Panc1 (cell line): ENCODE data around the gene SCAF11.

ENCODE experiments used
- SIN3A ChIP-seq: IDR thresholded peaks from 2 replicates; pipeline ENCODE4 v1.6.1; 2012; ENCODE audit warnings: low read depth, mild to moderate bottlenecking, low read length, moderate library complexity, borderline replicate concordance; ENCODE audit not compliant: insufficient read depth
- TF ChIP-seq, protein P1 (sequence below): fragments of 450-650 bp; IDR thresholded peaks from 2 replicates; pipeline ENCODE4 v1.5.1; 2017; ENCODE audit warnings: mild to moderate bottlenecking

DNA sequence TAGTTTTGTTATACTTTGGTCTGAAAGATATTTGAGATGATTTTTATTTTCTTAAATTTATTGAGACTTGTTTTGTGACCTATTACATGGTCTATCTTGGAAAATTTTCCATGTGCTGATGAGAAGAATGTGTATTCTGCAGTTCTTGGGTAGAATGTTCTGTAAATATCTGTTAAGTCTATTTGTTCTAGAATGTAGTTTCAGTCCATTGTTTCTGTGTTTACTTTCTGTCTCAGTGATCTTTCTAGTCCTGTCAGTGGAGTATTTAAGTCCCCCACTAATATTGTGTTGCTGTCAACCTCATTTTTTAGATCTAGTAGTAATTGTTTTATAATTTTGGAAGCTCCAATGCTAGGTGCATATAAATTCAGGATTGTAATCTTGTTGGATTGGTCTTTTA lies 30.4 kb upstream of the SCAF11 start:
- no peak for TF ChIP-seq SIN3A
- TF ChIP-seq, protein P1, sequence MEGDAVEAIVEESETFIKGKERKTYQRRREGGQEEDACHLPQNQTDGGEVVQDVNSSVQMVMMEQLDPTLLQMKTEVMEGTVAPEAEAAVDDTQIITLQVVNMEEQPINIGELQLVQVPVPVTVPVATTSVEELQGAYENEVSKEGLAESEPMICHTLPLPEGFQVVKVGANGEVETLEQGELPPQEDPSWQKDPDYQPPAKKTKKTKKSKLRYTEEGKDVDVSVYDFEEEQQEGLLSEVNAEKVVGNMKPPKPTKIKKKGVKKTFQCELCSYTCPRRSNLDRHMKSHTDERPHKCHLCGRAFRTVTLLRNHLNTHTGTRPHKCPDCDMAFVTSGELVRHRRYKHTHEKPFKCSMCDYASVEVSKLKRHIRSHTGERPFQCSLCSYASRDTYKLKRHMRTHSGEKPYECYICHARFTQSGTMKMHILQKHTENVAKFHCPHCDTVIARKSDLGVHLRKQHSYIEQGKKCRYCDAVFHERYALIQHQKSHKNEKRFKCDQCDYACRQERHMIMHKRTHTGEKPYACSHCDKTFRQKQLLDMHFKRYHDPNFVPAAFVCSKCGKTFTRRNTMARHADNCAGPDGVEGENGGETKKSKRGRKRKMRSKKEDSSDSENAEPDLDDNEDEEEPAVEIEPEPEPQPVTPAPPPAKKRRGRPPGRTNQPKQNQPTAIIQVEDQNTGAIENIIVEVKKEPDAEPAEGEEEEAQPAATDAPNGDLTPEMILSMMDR = no peak
